H9 (cell line): ENCODE results near the gene ARHGEF25. TPM values are rescaled to one million over a fixed set of nuclear protein-coding genes. Genes with fewer than 3 reads are reported as not detected.

ENCODE experiments used
- DNase-seq: peaks from one replicate; pipeline ENCODE4 v3.0.0-alpha.2; 2017
- H2AFZ ChIP-seq: one replicate; pipeline ENCODE4 v1.6.1; 2013; ENCODE audit warnings: mild to moderate bottlenecking, low read length, control low read depth, moderate library complexity
- H2AK5ac ChIP-seq: 2 replicates; pipeline ENCODE4 v1.6.1; 2013; ENCODE audit warnings: low read length, control low read depth, mixed read lengths; ENCODE audit not compliant: insufficient read length
- H2BK120ac ChIP-seq: one replicate; pipeline ENCODE4 v1.6.1; 2013; ENCODE audit warnings: low read depth, mild to moderate bottlenecking, low read length, control low read depth, inconsistent platforms; ENCODE audit not compliant: poor library complexity, severe bottlenecking
- H2BK12ac ChIP-seq: 2 replicates; pipeline ENCODE4 v1.6.1; 2013; ENCODE audit warnings: low read length, control low read depth, mixed read lengths, low read depth; ENCODE audit not compliant: insufficient read length
- H2BK15ac ChIP-seq: 2 replicates; pipeline ENCODE4 v1.6.1; 2013; ENCODE audit warnings: low read depth, low read length, control low read depth
- H2BK20ac ChIP-seq: one replicate; pipeline ENCODE4 v1.6.1; 2013; ENCODE audit warnings: low read depth, mild to moderate bottlenecking, low read length, control low read depth, inconsistent platforms; ENCODE audit not compliant: poor library complexity, severe bottlenecking
- H2BK5ac ChIP-seq: 2 replicates; pipeline ENCODE4 v1.6.1; 2013; ENCODE audit warnings: low read length, control low read depth, mixed read lengths; ENCODE audit not compliant: insufficient read length
- H3K14ac ChIP-seq: 2 replicates; pipeline ENCODE4 v1.6.1; 2013; ENCODE audit warnings: low read length, control low read depth; ENCODE audit not compliant: insufficient read depth
- H3K18ac ChIP-seq: 2 replicates; pipeline ENCODE4 v1.6.1; 2013; ENCODE audit warnings: low read depth, mild to moderate bottlenecking, mixed read lengths, low read length, control low read depth; ENCODE audit not compliant: insufficient read length
- H3K23ac ChIP-seq: 2 replicates; pipeline ENCODE4 v1.6.1; 2013; ENCODE audit warnings: low read length, control low read depth, mixed read lengths, low read depth; ENCODE audit not compliant: insufficient read length
- H3K23me2 ChIP-seq: 2 replicates; pipeline ENCODE4 v1.6.1; 2013; ENCODE audit warnings: low read depth, mild to moderate bottlenecking, mixed read lengths, low read length, control low read depth; ENCODE audit not compliant: insufficient read length, poor library complexity, severe bottlenecking
- H3K27ac ChIP-seq: 2 replicates; pipeline ENCODE4 v1.5.1; 2013; ENCODE audit warnings: low read length, control low read depth, mixed read lengths, low read depth; ENCODE audit not compliant: insufficient read length
- H3K27me3 ChIP-seq: 2 replicates; pipeline ENCODE4 v1.6.1; 2013; ENCODE audit warnings: low read length, control low read depth, inconsistent platforms; ENCODE audit not compliant: insufficient read depth
- H3K4ac ChIP-seq: 2 replicates; pipeline ENCODE4 v1.6.1; 2013; ENCODE audit warnings: low read depth, mild to moderate bottlenecking, control low read depth, inconsistent platforms, low read length, moderate library complexity
- H3K4me1 ChIP-seq: 2 replicates; pipeline ENCODE4 v1.6.1; 2013; ENCODE audit warnings: low read length, control low read depth, inconsistent platforms; ENCODE audit not compliant: insufficient read depth
- H3K4me2 ChIP-seq: 2 replicates; pipeline ENCODE4 v1.6.1; 2013; ENCODE audit warnings: low read length, control low read depth, mixed read lengths; ENCODE audit not compliant: insufficient read length, insufficient read depth
- H3K56ac ChIP-seq: 2 replicates; pipeline ENCODE4 v1.6.1; 2013; ENCODE audit warnings: low read depth, mild to moderate bottlenecking, mixed read lengths, low read length, control low read depth; ENCODE audit not compliant: insufficient read length
- H3K79me1 ChIP-seq: 2 replicates; pipeline ENCODE4 v1.6.1; 2013; ENCODE audit warnings: low read depth, mild to moderate bottlenecking, moderate library complexity, low read length, control low read depth, inconsistent platforms; ENCODE audit not compliant: insufficient read depth, poor library complexity, severe bottlenecking
- H3K79me2 ChIP-seq: 2 replicates; pipeline ENCODE4 v1.6.1; 2013; ENCODE audit warnings: low read length, control low read depth, inconsistent platforms; ENCODE audit not compliant: insufficient read depth
- H3K9ac ChIP-seq: 2 replicates; pipeline ENCODE4 v1.6.1; 2013; ENCODE audit warnings: low read length, control low read depth, mixed read lengths; ENCODE audit not compliant: insufficient read length; ENCODE audit errors: extremely low read depth
- H3K9me3 ChIP-seq: one replicate; pipeline ENCODE4 v1.6.1; 2013; ENCODE audit warnings: low read depth, low read length, inconsistent platforms; ENCODE audit not compliant: control insufficient read depth
- H3T11ph ChIP-seq: one replicate; pipeline ENCODE4 v1.6.1; 2013; ENCODE audit warnings: mild to moderate bottlenecking, low read length, control low read depth, inconsistent platforms
- H4K20me1 ChIP-seq: one replicate; pipeline ENCODE4 v1.6.1; 2013; ENCODE audit not compliant: control insufficient read depth, insufficient read length, insufficient read depth
- H4K5ac ChIP-seq: 2 replicates; pipeline ENCODE4 v1.6.1; 2013; ENCODE audit warnings: low read depth, mild to moderate bottlenecking, mixed read lengths, low read length, control low read depth; ENCODE audit not compliant: insufficient read length
- H4K8ac ChIP-seq: replicated peaks from 2 replicates; pipeline ENCODE4 v1.6.1; 2013; ENCODE audit warnings: low read length, control low read depth, mixed read lengths, low read depth; ENCODE audit not compliant: insufficient read length
- H4K91ac ChIP-seq: 2 replicates; pipeline ENCODE4 v1.6.1; 2013; ENCODE audit warnings: low read depth, mild to moderate bottlenecking, moderate library complexity, mixed read lengths, low read length, control low read depth; ENCODE audit not compliant: insufficient read length
- H3K27ac Mint-ChIP-seq, 3 experiments: 2 replicates in 2 of 3; 3 replicates in 1 of 3; pipeline ENCODE4 v1.8.0; 2020 to 2021; ENCODE audit warnings: mixed read lengths in 3 of 3, mild to moderate bottlenecking in 1 of 3, moderate library complexity in 1 of 3
- H3K27me3 Mint-ChIP-seq: 2 replicates; pipeline ENCODE4 v1.8.0; 2021; ENCODE audit warnings: low read depth, mild to moderate bottlenecking, moderate library complexity, mixed read lengths
- H3K36me3 Mint-ChIP-seq, 3 experiments: 2 replicates in 2 of 3; 3 replicates in 1 of 3; pipeline ENCODE4 v1.8.0; 2020 to 2021; ENCODE audit warnings: low read depth in 3 of 3, mixed read lengths in 3 of 3; ENCODE audit not compliant: insufficient read depth in 1 of 3
- H3K4me1 Mint-ChIP-seq, 2 experiments: 2 replicates each; pipeline ENCODE4 v1.8.0; 2020; ENCODE audit warnings: mixed read lengths in 2 of 2
- H3K4me3 Mint-ChIP-seq, 2 experiments: 2 replicates in 1 of 2; 3 replicates in 1 of 2; pipeline ENCODE4 v1.8.0; 2020 to 2021; ENCODE audit warnings: mild to moderate bottlenecking in 2 of 2, mixed read lengths in 2 of 2, moderate library complexity in 1 of 2
- H3K9me3 Mint-ChIP-seq, 2 experiments: 2 replicates in 1 of 2; 3 replicates in 1 of 2; pipeline ENCODE4 v1.8.0; 2020; ENCODE audit warnings: mild to moderate bottlenecking in 2 of 2, mixed read lengths in 2 of 2, moderate library complexity in 1 of 2
- CTCF ChIP-seq: fragments of 200-600 bp; sonication (generic); conservative IDR thresholded peaks from 3 replicates; pipeline ENCODE4 v1.8.0; 2021; ENCODE audit warnings: antibody characterized with exemption, mild to moderate bottlenecking
- WGBS: extraction: QIAGEN DNeasy Blood & Tissue Kit; methylation state at CpG from one replicate; pipeline ENCODE4 v1.1.7; 2013; ENCODE audit warnings: missing lambda C conversion rate, low lambda C conversion rate, mixed read lengths; ENCODE audit not compliant: insufficient read length; ENCODE audit errors: extremely low coverage; 5-methylcytosine and 5-hydroxymethylcytosine counted together
- total RNA-seq: library from RNA; stranded (reverse); gene quantifications from 2 replicates; pipeline ENCODE4 v1.2.1, GENCODE V29; 2021

The ARHGEF25 gene
- total RNA-seq, 1 experiment from 2014 or later: 22.6 TPM

GRCh38 chr12:57615637-57616036 is 4.4 kb downstream of the ARHGEF25 start:
- TF ChIP-seq CTCF: no peak
- H3K14ac ChIP-seq: no peak overlapping the region
- H3K18ac ChIP-seq: no peak overlapping the region
- H3K36me3 Mint-ChIP-seq: peaks cover 9 to 32% (median 17%) of the 10 kb centered on the region in 3 experiments
- no peaks in the 10 kb centered on the region for H3K9me3 ChIP-seq
- no peak overlapping the region for H2BK12ac ChIP-seq
- H3K23ac ChIP-seq: no peak overlapping the region
- H3K4me1 Mint-ChIP-seq: peaks cover 23 to 30% of the 10 kb centered on the region in 2 experiments
- no peak overlapping the region for H2BK5ac ChIP-seq
- H3K27me3 Mint-ChIP-seq: peaks cover 53% of the 10 kb centered on the region
- H3K4me2 ChIP-seq: no peak overlapping the region
- peaks cover 13% of the 10 kb centered on the region for H3K23me2 ChIP-seq
- H3K27me3 ChIP-seq: peaks cover 45% of the 10 kb centered on the region
- WGBS: no CpG with 5 or more reads among the region's 5 CpGs
- no peak overlapping the region for H2BK15ac ChIP-seq
- no peaks in the 10 kb centered on the region for H3K79me2 ChIP-seq
- no peak overlapping the region for H2AFZ ChIP-seq
- no peak overlapping the region for H3K56ac ChIP-seq
- no peaks in the 10 kb centered on the region for H3K4me1 ChIP-seq
- H3K79me1 ChIP-seq: no peaks in the 10 kb centered on the region
- H4K8ac ChIP-seq: no peak overlapping the region
- peaks cover 0 to 3% of the 10 kb centered on the region in 2 experiments; a peak in 2 of 5 replicates for H3K9me3 Mint-ChIP-seq
- H2BK120ac ChIP-seq: no peak overlapping the region
- no peak overlapping the region for H2AK5ac ChIP-seq
- H3K4me3 Mint-ChIP-seq: no peak overlapping the region
- H4K91ac ChIP-seq: no peak overlapping the region
- DNase-seq: no peak
- no peak overlapping the region for H3K9ac ChIP-seq
- no peak overlapping the region for H3T11ph ChIP-seq
- no peak overlapping the region for H2BK20ac ChIP-seq
- H3K27ac Mint-ChIP-seq: no peak overlapping the region
- H3K27ac ChIP-seq: no peak overlapping the region
- no peaks in the 10 kb centered on the region for H4K20me1 ChIP-seq
- H4K5ac ChIP-seq: no peak overlapping the region
- no peak overlapping the region for H3K4ac ChIP-seq
